GM23248 (cell line): Measurements from ENCODE around the gene OR1S1.

Experiments
- EZH2 ChIP-seq: fragments of 200-600 bp; sonication (generic); IDR thresholded peaks from 2 replicates; pipeline ENCODE4 v1.6.1; 2018; ENCODE audit warnings: antibody characterized with exemption, mild to moderate bottlenecking; ENCODE audit not compliant: insufficient read depth, poor library complexity, severe bottlenecking
- EZH2phosphoT487 ChIP-seq: fragments of 200-600 bp; sonication (generic); IDR thresholded peaks from 2 replicates; pipeline ENCODE4 v1.6.1; 2018; ENCODE audit warnings: antibody characterized with exemption, moderate library complexity, mild to moderate bottlenecking, low read depth; ENCODE audit not compliant: insufficient read depth

- TF ChIP-seq EZH2phosphoT487, result no peak
- no peak for TF ChIP-seq EZH2
Measured at GRCh38 chr11:58164389-58164788, 48.1 kb upstream of the OR1S1 start.
